ENCODE results near the gene CRISPLD2.

GRCh38 chr16:84800158-84800978 is 19.4 kb upstream of the CRISPLD2 start:
- TF ChIP-seq CTCF (conservative IDR thresholded peaks at IDR 0.05; ENCODE audit: low read length) (no peak), EZH2phosphoT487 (IDR thresholded peaks at IDR 0.05; ENCODE audit: borderline replicate concordance, low read depth, low read length) (no peak)

All from OCI-LY7 (cell line).